H1 (cell line): Measurements from ENCODE around the gene TGFA. TPM values are rescaled to one million over a fixed set of nuclear protein-coding genes. Genes with fewer than 3 reads are reported as not detected.

Experiments used
- CTCF ChIA-PET: fragments of 300-600 bp; sonication (Branson Sonifier 250); formaldehyde crosslinking; loops from one replicate; lab custom pipeline; 2021; ENCODE audit not compliant: partially characterized antibody; lab: Charles Lee
- POLR2A ChIA-PET: fragments of 300-600 bp; sonication (Branson Sonifier 250); formaldehyde crosslinking; loops from one replicate; lab custom pipeline; 2021; ENCODE audit warnings: inconsistent platforms; ENCODE audit not compliant: partially characterized antibody; lab: Charles Lee
- DNase-seq, 2 experiments: peaks; one replicate each; pipeline versions ENCODE4 v3.0.0 to v3.0.0-alpha.2; 2010 to 2022; ENCODE audit warnings: low spot score in 2 of 2, low read depth in 1 of 2, mixed read lengths in 1 of 2
- FAIRE-seq: peaks from 2 replicates; lab custom pipeline; 2011; peaks lifted over from hg19 to GRCh38; lab: Jason Lieb, UNC
- H2AFZ ChIP-seq: 2 replicates; pipeline ENCODE4 v1.8.1; 2012; ENCODE audit warnings: low read length, inconsistent platforms
- H2AK5ac ChIP-seq: 2 replicates; pipeline ENCODE4 v1.6.1; 2013; ENCODE audit warnings: low read depth, low read length
- H2BK120ac ChIP-seq: replicated peaks from 2 replicates; pipeline ENCODE3; 2013; ENCODE audit warnings: low read depth, low read length, inconsistent platforms
- H2BK12ac ChIP-seq: 2 replicates; pipeline ENCODE4 v1.6.1; 2013; ENCODE audit warnings: low read depth, low read length
- H2BK15ac ChIP-seq: 2 replicates; pipeline ENCODE4 v1.6.1; 2013; ENCODE audit warnings: low read length
- H2BK20ac ChIP-seq: 2 replicates; pipeline ENCODE4 v1.6.1; 2013; ENCODE audit warnings: low read length
- H2BK5ac ChIP-seq: 2 replicates; pipeline ENCODE4 v1.6.1; 2013; ENCODE audit warnings: low read depth, low read length
- H3K14ac ChIP-seq: 2 replicates; pipeline ENCODE4 v1.6.1; 2013; ENCODE audit warnings: inconsistent platforms; ENCODE audit not compliant: insufficient read length
- H3K18ac ChIP-seq: 2 replicates; pipeline ENCODE4 v1.6.1; 2013; ENCODE audit warnings: low read length; ENCODE audit errors: extremely low read depth
- H3K23ac ChIP-seq: 2 replicates; pipeline ENCODE4 v1.6.1; 2013; ENCODE audit warnings: inconsistent platforms; ENCODE audit not compliant: insufficient read length
- H3K23me2 ChIP-seq: 2 replicates; pipeline ENCODE4 v1.6.1; 2013; ENCODE audit warnings: low read depth, low read length
- H3K27ac ChIP-seq: 2 replicates; pipeline ENCODE4 v1.6.1; 2011; ENCODE audit warnings: low read depth, low read length, inconsistent platforms
- H3K27me3 ChIP-seq, 4 experiments: replicated peaks in 1 of 4; 1 replicate in 1 of 4; 2 replicates in 3 of 4; pipeline versions ENCODE4 v1.6.1 to v1.8.1; 2011 to 2013; ENCODE audit warnings: low read length in 3 of 4, mild to moderate bottlenecking in 3 of 4, inconsistent platforms in 2 of 4, mixed read lengths in 2 of 4, moderate library complexity in 1 of 4; ENCODE audit not compliant: control insufficient read depth in 3 of 4, insufficient read depth in 3 of 4; ENCODE audit errors: extremely low read depth in 1 of 4
- H3K36me3 ChIP-seq, 4 experiments: 2 replicates each; pipeline versions ENCODE4 v1.6.1 to v1.8.1; 2011 to 2013; ENCODE audit warnings: mild to moderate bottlenecking in 4 of 4, low read length in 3 of 4, moderate library complexity in 2 of 4, control low read depth in 1 of 4, inconsistent platforms in 1 of 4; ENCODE audit not compliant: insufficient read depth in 4 of 4, control insufficient read depth in 2 of 4
- H3K4ac ChIP-seq: replicated peaks from 2 replicates; pipeline ENCODE3; 2013; ENCODE audit warnings: low read length, low read depth, mixed read lengths, inconsistent platforms; ENCODE audit not compliant: insufficient read length
- H3K4me1 ChIP-seq, 4 experiments: replicated peaks in 1 of 4; 1 replicate in 1 of 4; 2 replicates in 3 of 4; pipeline versions ENCODE4 v1.6.1 to v1.8.1; 2011 to 2013; ENCODE audit warnings: low read length in 3 of 4, inconsistent platforms in 2 of 4, mixed read lengths in 1 of 4; ENCODE audit not compliant: insufficient read depth in 4 of 4, control insufficient read depth in 3 of 4
- H3K4me2 ChIP-seq, 2 experiments: 2 replicates each; pipeline versions ENCODE4 v1.6.1 to v1.8.1; 2011 to 2013; ENCODE audit warnings: low read depth in 2 of 2, low read length in 2 of 2, control low read depth in 1 of 2, inconsistent platforms in 1 of 2, mild to moderate bottlenecking in 1 of 2; ENCODE audit not compliant: insufficient read depth in 1 of 2
- H3K4me3 ChIP-seq, 4 experiments: fragments of 200-600, 300-600 bp in 1 of 4; sonication (generic), shearing (Covaris generic), sonication (Bioruptor Twin) in 1 of 4; 2 replicates each; pipeline versions ENCODE4 v1.5.1 to v1.8.1; 2011 to 2016; ENCODE audit warnings: low read length in 4 of 4, low read depth in 3 of 4, control low read depth in 2 of 4, inconsistent platforms in 2 of 4, mild to moderate bottlenecking in 2 of 4, mixed read lengths in 1 of 4, moderate library complexity in 1 of 4; ENCODE audit not compliant: insufficient read depth in 2 of 4; ENCODE audit errors: extremely low read depth in 1 of 4
- H3K56ac ChIP-seq: replicated peaks from 2 replicates; pipeline ENCODE3; 2013; ENCODE audit warnings: low read depth, mild to moderate bottlenecking, mixed read lengths, low read length, inconsistent platforms; ENCODE audit not compliant: insufficient read length
- H3K79me1 ChIP-seq: 2 replicates; pipeline ENCODE4 v1.6.1; 2013; ENCODE audit warnings: low read depth, low read length, control low read depth
- H3K79me2 ChIP-seq, 2 experiments: 2 replicates each; pipeline versions ENCODE4 v1.6.1 to v1.8.1; 2012 to 2013; ENCODE audit warnings: low read length in 2 of 2, mild to moderate bottlenecking in 2 of 2, inconsistent platforms in 1 of 2; ENCODE audit not compliant: insufficient read depth in 2 of 2, control insufficient read depth in 1 of 2
- H3K9ac ChIP-seq, 4 experiments: replicated peaks in 1 of 4; 1 replicate in 1 of 4; 2 replicates in 3 of 4; pipeline versions ENCODE4 v1.6.1 to v1.8.1; 2011 to 2013; ENCODE audit warnings: low read depth in 3 of 4, low read length in 3 of 4, control low read depth in 2 of 4, mild to moderate bottlenecking in 2 of 4, moderate library complexity in 2 of 4, inconsistent platforms in 1 of 4; ENCODE audit errors: extremely low read depth in 1 of 4
- H3K9me3 ChIP-seq, 2 experiments: 2 replicates each; pipeline versions ENCODE4 v1.6.1 to v1.8.1; 2012 to 2013; ENCODE audit warnings: mild to moderate bottlenecking in 2 of 2, moderate library complexity in 2 of 2, control low read depth in 1 of 2, inconsistent platforms in 1 of 2, low read depth in 1 of 2, low read length in 1 of 2, mixed read lengths in 1 of 2; ENCODE audit not compliant: insufficient read depth in 2 of 2
- H4K20me1 ChIP-seq, 2 experiments: replicated peaks in 1 of 2; 2 replicates each; pipeline versions ENCODE3 to v1.8.1; 2011 to 2013; ENCODE audit warnings: inconsistent platforms in 2 of 2, low read length in 2 of 2, mild to moderate bottlenecking in 1 of 2; ENCODE audit not compliant: insufficient read depth in 2 of 2, control insufficient read depth in 1 of 2
- H4K5ac ChIP-seq: 2 replicates; pipeline ENCODE4 v1.6.1; 2013; ENCODE audit warnings: low read length, low read depth, mixed read lengths, inconsistent platforms; ENCODE audit not compliant: insufficient read length
- H4K8ac ChIP-seq: 2 replicates; pipeline ENCODE4 v1.8.0; 2013; ENCODE audit warnings: mild to moderate bottlenecking, moderate library complexity, low read length, inconsistent platforms; ENCODE audit not compliant: insufficient read depth; ENCODE audit errors: extremely low read depth
- H4K91ac ChIP-seq: replicated peaks from 2 replicates; pipeline ENCODE3; 2013; ENCODE audit warnings: low read length, mixed read lengths, inconsistent platforms; ENCODE audit not compliant: insufficient read length
- ATF2 ChIP-seq: IDR thresholded peaks from 2 replicates; pipeline ENCODE4 v1.6.1; 2012; ENCODE audit warnings: low read length, inconsistent platforms
- CTCF ChIP-seq, 3 experiments: IDR thresholded peaks; 1 replicate in 2 of 3; 2 replicates in 1 of 3; pipeline versions ENCODE4 v1.5.1 to v1.6.1; 2011; ENCODE audit warnings: low read length in 3 of 3, mild to moderate bottlenecking in 3 of 3, inconsistent platforms in 2 of 3, low read depth in 1 of 3, moderate library complexity in 1 of 3; ENCODE audit not compliant: insufficient read depth in 1 of 3; ENCODE audit errors: control extremely low read depth in 1 of 3
- E2F6 ChIP-seq: IDR thresholded peaks from 2 replicates; pipeline ENCODE4 v1.6.1; 2012; ENCODE audit warnings: inconsistent platforms
- EZH2 ChIP-seq: fragments of 200-600 bp; sonication (generic); IDR thresholded peaks from 2 replicates; pipeline ENCODE4 v1.7.1; 2012; ENCODE audit warnings: low read depth, mild to moderate bottlenecking, moderate library complexity, low read length, inconsistent platforms; ENCODE audit not compliant: severe bottlenecking
- GABPA ChIP-seq: IDR thresholded peaks from 2 replicates; pipeline ENCODE4 v1.6.1; 2011; ENCODE audit warnings: mild to moderate bottlenecking, low read length, moderate library complexity, borderline replicate concordance; ENCODE audit not compliant: insufficient read depth
- KDM5A ChIP-seq: fragments of 200-600 bp; IDR thresholded peaks from 2 replicates; pipeline ENCODE4 v1.7.1; 2012; ENCODE audit warnings: mild to moderate bottlenecking, low read length, inconsistent platforms, mixed read lengths
- NRF1 ChIP-seq: IDR thresholded peaks from 2 replicates; pipeline ENCODE4 v1.6.1; 2011; ENCODE audit warnings: mild to moderate bottlenecking, low read depth, low read length, improper control_type of control experiment
- SIRT6 ChIP-seq: IDR thresholded peaks from one replicate; pipeline ENCODE4 v1.7.1; 2012; ENCODE audit warnings: low read length, inconsistent platforms
- SP1 ChIP-seq: IDR thresholded peaks from 2 replicates; pipeline ENCODE4 v1.6.1; 2011; ENCODE audit warnings: low read depth, low read length
- YY1 ChIP-seq: IDR thresholded peaks from 2 replicates; pipeline ENCODE4 v1.6.1; 2011; ENCODE audit warnings: low read depth, mild to moderate bottlenecking, low read length
- WGBS, 2 experiments: shearing (Covaris generic) in 1 of 2; methylation state at CpG; one replicate each; pipeline versions ENCODE4 v1.1.6 to v1.1.7; 2013 to 2015; ENCODE audit warnings: low lambda C conversion rate in 2 of 2, mixed read lengths in 2 of 2, inconsistent platforms in 1 of 2, low coverage in 1 of 2, missing lambda C conversion rate in 1 of 2; ENCODE audit not compliant: insufficient replicate concordance in 2 of 2, insufficient coverage in 1 of 2, insufficient read length in 1 of 2; ENCODE audit errors: extremely low coverage in 1 of 2, missing lambda C conversion rate in 1 of 2; 5-methylcytosine and 5-hydroxymethylcytosine counted together
- polyA plus RNA-seq, 7 experiments: library from polyadenylated mRNA; depleted of rRNA in 3 of 7; stranded (reverse) in 5 of 7; unstranded in 2 of 7; fragments of >200 nt in 5 of 7; fragments of 200-250 nt in 2 of 7; gene quantifications; 1 replicate in 5 of 7; 2 replicates in 1 of 7; 4 replicates in 1 of 7; pipeline versions ENCODE4 v1.2.1 to v1.2.3, GENCODE V29; 2011 to 2013; ENCODE audit warnings: missing spikeins in 2 of 7, mixed read lengths in 2 of 7
- total RNA-seq: library from RNA; stranded (reverse); fragmentation: NEBNext Ultra II Directional; extraction: Animal tissue kit (Norgen Biotek cat#: 25700); gene quantifications from 2 replicates; pipeline ENCODE4 v1.2.1, GENCODE V29; 2021

Gene TGFA
- total and polyA plus RNA-seq, 2 of the 8 experiments (the other 6 are each of a cell fraction or from before 2014, with no cell fraction given), result 1.8 to 3.7 TPM

- H2BK5ac ChIP-seq, result no peak overlapping the region
- H3K4ac ChIP-seq, result no peak overlapping the region
- H3K27ac ChIP-seq, result no peak overlapping the region
- H4K91ac ChIP-seq, result no peak overlapping the region
- no peaks in the 10 kb centered on the region for H3K79me1 ChIP-seq
- H3K18ac ChIP-seq, result no peak overlapping the region
- no peaks in the 10 kb centered on the region for H3K23me2 ChIP-seq
- H4K8ac ChIP-seq, result no peak overlapping the region
- H4K20me1 ChIP-seq, result no peaks in the 10 kb centered on the region
- H3K56ac ChIP-seq, result no peak overlapping the region
- H2BK120ac ChIP-seq, result no peak overlapping the region
- H3K4me2 ChIP-seq, result no peak overlapping the region
- no peaks in the 10 kb centered on the region for H3K27me3 ChIP-seq
- no peak overlapping the region for H2BK15ac ChIP-seq
- no peak overlapping the region for H2AFZ ChIP-seq
- H3K23ac ChIP-seq, result no peak overlapping the region
- no peak overlapping the region for H3K14ac ChIP-seq
- no peak overlapping the region for H3K9ac ChIP-seq
- H2AK5ac ChIP-seq, result no peak overlapping the region
- DNase-seq (no peak), FAIRE-seq (no peak)
- H3K79me2 ChIP-seq, result no peaks in the 10 kb centered on the region
- no peaks in the 10 kb centered on the region for H3K9me3 ChIP-seq
- no peak overlapping the region for H2BK12ac ChIP-seq
- no peak overlapping the region for H4K5ac ChIP-seq
- ChIA-PET CTCF (no interaction called here), POLR2A (no interaction called here)
- no peaks in the 10 kb centered on the region for H3K36me3 ChIP-seq
- no peak overlapping the region for H2BK20ac ChIP-seq
- no peak overlapping the region for H3K4me3 ChIP-seq
- H3K4me1 ChIP-seq, result peaks cover 0 to 3% (median 1%) of the 10 kb centered on the region in 4 experiments; a peak in 4 of 7 replicates
- 95% methylated on average over 2 of the region's 2 CpGs; no CpG with 5 or more reads in 1 of the 2 experiments for WGBS, 2 experiments
- no peak for TF ChIP-seq SIRT6
- TF ChIP-seq ATF2, result no peak
- no peak for TF ChIP-seq CTCF (IDR thresholded peaks at IDR 0.05; ENCODE audit: control extremely low read depth in 1 of 3, insufficient read depth in 1 of 3, low read depth in 1 of 3, low read length in 3 of 3)
- TF ChIP-seq SP1, result no peak
- TF ChIP-seq E2F6, result no peak
- TF ChIP-seq YY1, result no peak
- no peak for TF ChIP-seq NRF1
- no peak for TF ChIP-seq EZH2
- no peak for TF ChIP-seq GABPA
- TF ChIP-seq KDM5A, result no peak
These were observed 24.0 kb downstream of the TGFA start for GRCh38 chr2:70529610-70530009.
